Endothelial cell of umbilical vein (primary cell): ENCODE results near the gene ADAM19. TPM values are rescaled to one million over a fixed set of nuclear protein-coding genes. Genes with fewer than 3 reads are reported as not detected.

Experiments used
- BruUV-seq: library from RNA; stranded (reverse); fragments of 400-500 nt; replicated peaks from 2 replicates; lab custom pipeline; 2021; lab: Mats Ljungman, UMichigan
- CTCF ChIA-PET: fragments of 300-600, 350-600 bp; sonication (Branson Sonifier 250); formaldehyde crosslinking; loops from one replicate; lab custom pipeline; 2021; ENCODE audit warnings: antibody characterized with exemption, inconsistent platforms; lab: Charles Lee
- POLR2A ChIA-PET: fragments of 300-600, 350-600 bp; sonication (Branson Sonifier 250); formaldehyde crosslinking; loops from one replicate; lab custom pipeline; 2021; ENCODE audit warnings: antibody characterized with exemption, inconsistent platforms; lab: Charles Lee
- DNase-seq: peaks from one replicate; pipeline ENCODE4 v3.0.0-alpha.2; 2011; ENCODE audit warnings: low read depth, low spot score
- FAIRE-seq: peaks from 2 replicates; lab custom pipeline; 2011; peaks lifted over from hg19 to GRCh38; lab: Jason Lieb, UNC
- H2AFZ ChIP-seq: 2 replicates; pipeline ENCODE4 v1.6.0; 2012; ENCODE audit warnings: low read depth, low read length, control low read depth, inconsistent platforms
- H3K27ac ChIP-seq: 2 replicates; pipeline ENCODE4 v1.5.1; 2011; ENCODE audit warnings: low read depth, mild to moderate bottlenecking, control low read depth, low read length, moderate library complexity; ENCODE audit not compliant: insufficient read depth
- H3K27me3 ChIP-seq, 2 experiments: 2 replicates each; pipeline versions ENCODE4 v1.6.0 to v1.6.1; 2011; ENCODE audit warnings: low read length in 2 of 2, mixed read lengths in 1 of 2; ENCODE audit not compliant: control insufficient read depth in 2 of 2, insufficient read depth in 2 of 2
- H3K36me3 ChIP-seq, 2 experiments: 2 replicates in 1 of 2; 3 replicates in 1 of 2; pipeline ENCODE4 v1.5.1; 2011; ENCODE audit warnings: low read length in 2 of 2, mild to moderate bottlenecking in 1 of 2, moderate library complexity in 1 of 2; ENCODE audit not compliant: control insufficient read depth in 2 of 2, insufficient read depth in 2 of 2; ENCODE audit errors: extremely low read depth in 1 of 2
- H3K4me1 ChIP-seq: 3 replicates; pipeline ENCODE4 v1.5.1; 2011; ENCODE audit warnings: mild to moderate bottlenecking, low read length; ENCODE audit not compliant: control insufficient read depth, insufficient read depth; ENCODE audit errors: extremely low read depth
- H3K4me2 ChIP-seq: 2 replicates; pipeline ENCODE4 v1.6.1; 2011; ENCODE audit warnings: low read length, control low read depth, mixed read lengths; ENCODE audit not compliant: insufficient read depth
- H3K4me3 ChIP-seq, 3 experiments: fragments of 200-600 bp in 1 of 3; sonication (generic), shearing (Covaris generic) in 1 of 3; replicated peaks in 1 of 3; 2 replicates each; pipeline ENCODE4 v1.5.1; 2011 to 2016; ENCODE audit warnings: control low read depth in 3 of 3, low read length in 3 of 3, mild to moderate bottlenecking in 2 of 3, inconsistent platforms in 1 of 3, low read depth in 1 of 3, moderate library complexity in 1 of 3; ENCODE audit not compliant: insufficient read depth in 1 of 3
- H3K79me2 ChIP-seq: 2 replicates; pipeline ENCODE4 v1.6.0; 2012; ENCODE audit warnings: low read length, inconsistent platforms; ENCODE audit not compliant: control insufficient read depth, insufficient read depth
- H3K9ac ChIP-seq: replicated peaks from 2 replicates; pipeline ENCODE3; 2011; ENCODE audit warnings: low read length, control low read depth; ENCODE audit not compliant: insufficient read depth; ENCODE audit errors: extremely low read depth
- H3K9me1 ChIP-seq: replicated peaks from 3 replicates; pipeline ENCODE4 v1.6.0; 2011; ENCODE audit warnings: mild to moderate bottlenecking, low read length; ENCODE audit not compliant: control insufficient read depth, insufficient read depth; ENCODE audit errors: extremely low read depth
- H3K9me3 ChIP-seq: replicated peaks from 2 replicates; pipeline ENCODE4 v1.5.1; 2012; ENCODE audit warnings: low read length, inconsistent platforms; ENCODE audit not compliant: control insufficient read depth, insufficient read depth
- H4K20me1 ChIP-seq: replicated peaks from 2 replicates; pipeline ENCODE3; 2011; ENCODE audit warnings: mild to moderate bottlenecking, low read length; ENCODE audit not compliant: control insufficient read depth, insufficient read depth; ENCODE audit errors: extremely low read depth
- CTCF ChIP-seq, 2 donors: IDR thresholded peaks; 1 replicate in 1 of 2; 2 replicates in 1 of 2; pipeline ENCODE4 v1.5.1; 2011; ENCODE audit warnings: low read length in 2 of 2, mild to moderate bottlenecking in 2 of 2, moderate library complexity in 2 of 2, control low read depth in 1 of 2, inconsistent platforms in 1 of 2, low read depth in 1 of 2; ENCODE audit not compliant: insufficient read depth in 1 of 2; ENCODE audit errors: extremely low read depth in 1 of 2
- EZH2 ChIP-seq: IDR thresholded peaks from 2 replicates; pipeline ENCODE4 v1.6.1; 2012; ENCODE audit warnings: borderline replicate concordance, low read depth, mild to moderate bottlenecking, moderate library complexity, low read length, inconsistent platforms; ENCODE audit not compliant: severe bottlenecking
- FOS ChIP-seq: IDR thresholded peaks from 2 replicates; pipeline ENCODE4 v1.6.1; 2011; ENCODE audit warnings: mild to moderate bottlenecking, low read length, moderate library complexity, borderline replicate concordance; ENCODE audit not compliant: insufficient read depth
- GATA2 ChIP-seq: IDR thresholded peaks from 2 replicates; pipeline ENCODE4 v1.7.0; 2011; ENCODE audit warnings: low read depth, mild to moderate bottlenecking, moderate library complexity, mixed read lengths, low read length; ENCODE audit not compliant: insufficient read length, insufficient read depth
- JUN ChIP-seq: IDR thresholded peaks from 2 replicates; pipeline ENCODE4 v1.6.1; 2011; ENCODE audit warnings: borderline replicate concordance, low read depth; ENCODE audit not compliant: insufficient read length, insufficient read depth
- MYC ChIP-seq: IDR thresholded peaks from one replicate; pipeline ENCODE4 v1.6.1; 2011; ENCODE audit warnings: mild to moderate bottlenecking, low read depth, low read length
- POLR2A ChIP-seq: IDR thresholded peaks from 2 replicates; pipeline ENCODE4 v1.6.1; 2012; ENCODE audit warnings: low read depth, mild to moderate bottlenecking, control low read depth, low read length
- POLR2AphosphoS5 ChIP-seq: IDR thresholded peaks from 2 replicates; pipeline ENCODE4 v1.6.1; 2012; ENCODE audit warnings: low read depth, mild to moderate bottlenecking, control low read depth, low read length, moderate library complexity; ENCODE audit not compliant: insufficient read depth
- dilution Hi-C: fragments of 300-500 bp; cut with MboI; formaldehyde crosslinking; loops from one replicate; pipeline ENCODE4 v1.15.0; 2019; ENCODE audit warnings: low sequenced_read_pairs; ENCODE audit not compliant: extremely low pct_ligation_motif_present
- intact Hi-C: fragments of 100-400 bp; cut with micrococcal nuclease; formaldehyde crosslinking; loops from one replicate; pipeline ENCODE4 v1.10.0; 2022
- polyA plus RNA-seq, 4 experiments: library from polyadenylated mRNA; depleted of rRNA in 3 of 4; stranded (reverse) in 3 of 4; unstranded in 1 of 4; fragments of >200 nt; gene quantifications; 2 replicates each; pipeline versions ENCODE4 v1.2.1 to v1.2.3, GENCODE V29; 2011 to 2012; ENCODE audit warnings: missing spikeins in 1 of 4
- total RNA-seq: library from RNA; stranded (reverse); gene quantifications from 2 replicates; pipeline ENCODE4 v1.2.3, GENCODE V29; 2021

Gene ADAM19
- total and polyA plus RNA-seq, 2 donors (not counting 3 experiments of a cell fraction or from before 2014, with no cell fraction given): 10.0 to 22.6 TPM

- Histone ChIP-seq H3K27ac (peak overlapping the region; percentile 90), H3K9me3 (no peaks in the 10 kb centered on the region), H3K9me1 (no peaks in the 10 kb centered on the region), H3K79me2 (no peaks in the 10 kb centered on the region), H3K9ac (peak overlapping the region; percentile 57), H2AFZ (peak overlapping the region; percentile 89), H4K20me1 (no peaks in the 10 kb centered on the region), H3K4me1 (peaks cover 37% of the 10 kb centered on the region), H3K36me3 (no peaks in the 10 kb centered on the region), H3K27me3 (no peaks in the 10 kb centered on the region), H3K4me2 (peak overlapping the region; percentile 94), H3K4me3 (peak overlapping the region in 1 of 3 experiments; percentile 39)
- POLR2A ChIA-PET: interaction anchor here (0.8 kb wide), 1 partner anchor 85 kb away, joined by 3 read pairs; no protein-coding TSS in a partner anchor
- no TSS peak for BruUV-seq
- DNase-seq (peak; percentile 75), FAIRE-seq (peak; percentile 80)
- no peak for TF ChIP-seq EZH2
- TF ChIP-seq POLR2A: peak; percentile 48
- TF ChIP-seq MYC: no peak
- TF ChIP-seq JUN: peak; percentile 33
- peak; percentile 61 for TF ChIP-seq FOS
- TF ChIP-seq CTCF (IDR thresholded peaks at IDR 0.05; ENCODE audit: extremely low read depth in 1 of 2, insufficient read depth in 1 of 2, low read depth in 1 of 2, low read length in 2 of 2): no peak
- TF ChIP-seq GATA2: peak; percentile 77
- peak; percentile 60 for TF ChIP-seq POLR2AphosphoS5
- CTCF ChIA-PET: interaction anchor here (0.6 to 1.7 kb wide), 8 partner anchors 10 to 126 kb away, joined by 3 to 6 read pairs (median 3); no protein-coding TSS in a partner anchor
- intact Hi-C loops: loop anchor here (1.0 to 5.0 kb wide), 3 partner anchors 11 to 80 kb away; no protein-coding TSS in a partner anchor
- dilution Hi-C loops: no loop called here
Observed at GRCh38 chr5:157592594-157592993, 17.0 kb upstream of the ADAM19 start.
